ENCODE measurements around the gene TNFAIP8. TPM values are rescaled to one million over a fixed set of nuclear protein-coding genes. Genes with fewer than 3 reads are reported as not detected.

The TNFAIP8 gene
- total and polyA plus RNA-seq, 9 of the 15 experiments (the other 6 are each of a cell fraction or from before 2014, with no cell fraction given): 29.9 to 52.2 (median 44.8) TPM

DNA sequence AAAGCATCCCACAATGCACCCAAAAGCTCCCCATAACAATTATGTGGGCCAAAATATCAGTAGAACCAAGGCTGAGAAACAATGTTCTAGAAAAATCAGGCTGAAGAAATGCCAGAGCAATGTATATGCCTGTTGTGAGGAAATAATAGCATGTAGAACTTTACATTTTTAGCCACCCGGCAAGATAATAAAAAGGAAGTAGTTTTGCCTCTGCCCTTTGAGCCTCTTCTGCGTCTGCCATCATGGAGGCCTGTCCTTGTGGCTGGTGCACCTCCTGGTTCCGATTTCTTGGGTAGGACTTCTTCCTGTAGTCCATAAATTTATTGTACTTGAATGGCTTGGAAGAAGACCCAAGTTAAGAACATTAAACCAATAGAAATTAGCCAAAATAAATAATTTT lies 38.9 kb upstream of the TNFAIP8 start:
- intact Hi-C loops (cut with micrococcal nuclease): loop anchor here (10.0 kb wide), 1 partner anchor 292 kb away; no protein-coding TSS in a partner anchor

DNA sequence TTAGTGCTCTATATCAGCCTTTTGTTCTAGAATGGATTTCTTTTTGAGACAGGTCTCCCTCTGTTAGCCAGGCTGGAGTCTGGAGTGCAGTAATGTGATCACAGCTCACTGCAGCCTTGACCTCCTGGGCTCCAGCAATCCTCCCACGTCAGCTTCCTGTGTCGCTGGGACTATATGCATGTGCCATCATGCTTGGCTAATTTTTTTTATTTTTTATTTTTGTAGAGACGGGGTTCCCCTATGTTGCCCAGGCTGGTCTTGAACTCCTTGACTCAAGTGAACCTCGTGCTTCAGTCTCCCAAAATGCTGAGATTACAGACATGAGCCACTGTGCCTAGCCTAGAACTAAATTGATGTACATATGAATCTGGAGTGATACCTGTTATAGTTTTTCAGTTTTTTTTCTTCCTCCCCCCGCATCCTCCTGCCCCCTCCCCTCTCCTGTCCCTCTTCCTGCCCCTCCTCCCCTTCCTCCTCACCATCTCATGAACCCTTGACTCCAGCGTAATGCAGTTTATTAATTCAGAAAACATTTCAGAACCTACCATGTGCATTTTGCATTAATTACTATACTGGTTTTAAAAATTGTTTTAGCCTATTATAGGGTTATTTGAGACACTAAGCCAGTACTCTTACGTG lies 37.4 kb upstream of the TNFAIP8 start:
- POLR2A ChIA-PET: interaction anchor here (0.6 kb wide), 1 partner anchor 19 kb away, joined by 3 read pairs; no protein-coding TSS in a partner anchor
- H3K4me3 ChIP-seq: no peak overlapping the region
- H3K9me1 ChIP-seq (ENCODE audit: control insufficient read depth, insufficient read depth, low read length): no peaks in the 10 kb centered on the region
- FAIRE-seq (peak; percentile 51), DNase-seq (ENCODE audit: extremely low read depth in 1 of 4, low spot score in 3 of 4) (peak in 1 of 4 experiments; percentile 68), ATAC-seq (no peak)
- 0 out of 2 replicates have a peak overlapping the region, but pooled peaks have one; percentile 14 for H2AFZ ChIP-seq (ENCODE audit: low read depth, low read length)
- peaks cover 80% of the 10 kb centered on the region for H3K79me2 ChIP-seq (ENCODE audit: control insufficient read depth, insufficient read depth, low read length)
- CTCF ChIA-PET (ENCODE audit: low intra/inter-chr PET ratio): no interaction called here
- intact Hi-C loops (cut with micrococcal nuclease): loop anchor here (10.0 kb wide), 1 partner anchor 294 kb away; no protein-coding TSS in a partner anchor
- in situ Hi-C loops (cut with MboI): no loop called here
- peak overlapping the region; percentile 95 for H3K4me2 ChIP-seq (ENCODE audit: insufficient read depth, low read length)
- H3K27ac ChIP-seq (ENCODE audit: extremely low read depth, low read depth, low read length): peak overlapping the region; percentile 92
- no peaks in the 10 kb centered on the region for H4K20me1 ChIP-seq (replicated peaks; ENCODE audit: control insufficient read depth, insufficient read depth, low read length)
- H3K9ac ChIP-seq (ENCODE audit: insufficient read depth in 1 of 2, low read depth in 2 of 2, low read length in 2 of 2): peak overlapping the region in 1 of 2 experiments; percentile 35; a peak in 1 of 4 replicates
- peaks cover 32 to 58% of the 10 kb centered on the region in 2 experiments for H3K4me1 ChIP-seq (replicated peaks in 1 of 2; ENCODE audit: control insufficient read depth in 2 of 2, insufficient read depth in 2 of 2, low read length in 2 of 2)
- no peaks in the 10 kb centered on the region; the same call in 2 of the 3 replicates for H3K36me3 ChIP-seq (ENCODE audit: control insufficient read depth, insufficient read depth, low read length)
- H3K9me3 ChIP-seq (replicated peaks; ENCODE audit: control insufficient read depth, insufficient read depth, low read depth, low read length): no peaks in the 10 kb centered on the region
- no peaks in the 10 kb centered on the region for H3K27me3 ChIP-seq (ENCODE audit: control insufficient read depth in 2 of 2, insufficient read depth in 2 of 2, low read length in 2 of 2)
- 19% methylated on average over 6 of the region's 7 CpGs for WGBS (ENCODE audit: insufficient coverage, low coverage, missing lambda C conversion rate)
- no TSS peak for BruUV-seq (replicated peaks)
- TF ChIP-seq ZBTB8A (IDR thresholded peaks at IDR 0.05; ENCODE audit: partially characterized antibody) (no peak), TRIM28 (IDR thresholded peaks at IDR 0.05) (no peak), NCOA1 (IDR thresholded peaks at IDR 0.05; ENCODE audit: low read depth) (no peak), SIN3A (IDR thresholded peaks at IDR 0.05; ENCODE audit: borderline replicate concordance in 2 of 2, control insufficient read depth in 1 of 2, low read depth in 2 of 2, low read length in 2 of 2) (no peak), YBX1 (IDR thresholded peaks at IDR 0.05) (no peak), EP300 (IDR thresholded peaks at IDR 0.05; ENCODE audit: low read length) (0 out of 2 replicates have a peak, but pooled peaks have one; percentile 15), ELF4 (CRISPR knock-in tag; IDR thresholded peaks at IDR 0.05) (no peak), ESRRA (IDR thresholded peaks at IDR 0.05; ENCODE audit: borderline replicate concordance, low read depth) (no peak), POLR3A (IDR thresholded peaks at IDR 0.05; ENCODE audit: borderline replicate concordance, extremely low read depth, insufficient read depth, insufficient read length) (no peak)
- TF ChIP-seq, protein P1, sequence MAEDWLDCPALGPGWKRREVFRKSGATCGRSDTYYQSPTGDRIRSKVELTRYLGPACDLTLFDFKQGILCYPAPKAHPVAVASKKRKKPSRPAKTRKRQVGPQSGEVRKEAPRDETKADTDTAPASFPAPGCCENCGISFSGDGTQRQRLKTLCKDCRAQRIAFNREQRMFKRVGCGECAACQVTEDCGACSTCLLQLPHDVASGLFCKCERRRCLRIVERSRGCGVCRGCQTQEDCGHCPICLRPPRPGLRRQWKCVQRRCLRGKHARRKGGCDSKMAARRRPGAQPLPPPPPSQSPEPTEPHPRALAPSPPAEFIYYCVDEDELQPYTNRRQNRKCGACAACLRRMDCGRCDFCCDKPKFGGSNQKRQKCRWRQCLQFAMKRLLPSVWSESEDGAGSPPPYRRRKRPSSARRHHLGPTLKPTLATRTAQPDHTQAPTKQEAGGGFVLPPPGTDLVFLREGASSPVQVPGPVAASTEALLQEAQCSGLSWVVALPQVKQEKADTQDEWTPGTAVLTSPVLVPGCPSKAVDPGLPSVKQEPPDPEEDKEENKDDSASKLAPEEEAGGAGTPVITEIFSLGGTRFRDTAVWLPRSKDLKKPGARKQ (CRISPR knock-in tag; IDR thresholded peaks at IDR 0.05): no peak

More for the DNA sequence above, 38.9 kb upstream of the TNFAIP8 start:
- Histone ChIP-seq H3K9ac (ENCODE audit: insufficient read depth in 1 of 2, low read depth in 2 of 2, low read length in 2 of 2) (no peak overlapping the region), H3K36me3 (ENCODE audit: control insufficient read depth, insufficient read depth, low read length) (no peaks in the 10 kb centered on the region), H3K4me1 (replicated peaks in 1 of 2; ENCODE audit: control insufficient read depth in 2 of 2, insufficient read depth in 2 of 2, low read length in 2 of 2) (peaks cover 24 to 51% of the 10 kb centered on the region in 2 experiments), H3K9me3 (replicated peaks; ENCODE audit: control insufficient read depth, insufficient read depth, low read depth, low read length) (no peaks in the 10 kb centered on the region), H3K4me2 (ENCODE audit: insufficient read depth, low read length) (no peak overlapping the region), H3K27me3 (ENCODE audit: control insufficient read depth in 2 of 2, insufficient read depth in 2 of 2, low read length in 2 of 2) (no peaks in the 10 kb centered on the region), H2AFZ (ENCODE audit: low read depth, low read length) (no peak overlapping the region), H3K79me2 (ENCODE audit: control insufficient read depth, insufficient read depth, low read length) (peaks cover 78% of the 10 kb centered on the region), H3K9me1 (ENCODE audit: control insufficient read depth, insufficient read depth, low read length) (no peaks in the 10 kb centered on the region), H3K4me3 (no peak overlapping the region), H4K20me1 (replicated peaks; ENCODE audit: control insufficient read depth, insufficient read depth, low read length) (no peaks in the 10 kb centered on the region), H3K27ac (ENCODE audit: extremely low read depth, low read depth, low read length) (peak overlapping the region; percentile 4; the same call in 1 of the 3 replicates)
- FAIRE-seq (no peak), ATAC-seq (no peak), DNase-seq (ENCODE audit: extremely low read depth in 1 of 4, low spot score in 3 of 4) (no peak)
- 76% methylated on average over 3 of the region's 3 CpGs for WGBS (ENCODE audit: insufficient coverage, low coverage, missing lambda C conversion rate)
- in situ Hi-C loops (cut with MboI): no loop called here
- BruUV-seq (replicated peaks): no TSS peak
- TF ChIP-seq XRCC3 (IDR thresholded peaks at IDR 0.05) (no peak), ZNF232 (CRISPR knock-in tag; IDR thresholded peaks at IDR 0.05) (no peak)
- ChIA-PET CTCF (ENCODE audit: low intra/inter-chr PET ratio) (no interaction called here), POLR2A (no interaction called here)
